GM06990 (cell line): ENCODE data around the gene ETV6.

ENCODE experiments used
- DNase-seq: peaks from one replicate; pipeline ENCODE4 v3.0.0-alpha.2; 2011; ENCODE audit not compliant: insufficient read length; ENCODE audit errors: extremely low read depth
- H3K27me3 ChIP-seq: replicated peaks from 2 replicates; pipeline ENCODE4 v1.6.0; 2011; ENCODE audit warnings: low read length; ENCODE audit not compliant: control insufficient read depth, insufficient read depth
- H3K36me3 ChIP-seq: 2 replicates; pipeline ENCODE4 v1.5.1; 2011; ENCODE audit warnings: low read length; ENCODE audit not compliant: control insufficient read depth, insufficient read depth
- H3K4me3 ChIP-seq: replicated peaks from 2 replicates; pipeline ENCODE4 v1.5.1; 2011; ENCODE audit warnings: low read depth, mild to moderate bottlenecking, control low read depth, low read length
- CTCF ChIP-seq: IDR thresholded peaks from 2 replicates; pipeline ENCODE4 v1.5.1; 2011; ENCODE audit warnings: low read length, control low read depth, mild to moderate bottlenecking, inconsistent platforms; ENCODE audit not compliant: insufficient read depth, poor library complexity, severe bottlenecking

The ETV6 gene

DNA sequence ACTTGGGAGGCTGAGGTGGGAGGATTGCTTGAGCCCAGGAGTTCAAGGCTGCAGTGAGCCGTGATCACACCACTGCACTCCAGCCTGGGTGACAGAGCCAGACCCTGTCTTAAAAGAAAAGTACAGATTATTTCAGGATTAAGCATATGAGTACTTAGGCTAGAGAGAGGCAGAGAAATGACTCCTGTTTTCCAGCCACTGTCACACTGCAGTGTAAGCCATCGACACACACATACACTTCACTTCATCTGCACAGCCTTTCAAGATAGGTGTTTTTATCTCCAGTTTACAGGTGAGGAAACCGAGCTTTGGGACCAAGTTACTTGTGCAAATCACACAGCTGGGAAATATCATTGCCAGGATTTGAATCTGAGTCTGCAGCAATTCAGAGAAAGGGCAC is 77.2 kb downstream of the ETV6 start:
- TF ChIP-seq CTCF, result no peak
- DNase-seq, result no peak
- Histone ChIP-seq H3K4me3 (no peak overlapping the region), H3K27me3 (no peaks in the 10 kb centered on the region), H3K36me3 (0 out of 2 replicates have a peak, but pooled peaks cover 3% of the 10 kb centered on the region)

DNA sequence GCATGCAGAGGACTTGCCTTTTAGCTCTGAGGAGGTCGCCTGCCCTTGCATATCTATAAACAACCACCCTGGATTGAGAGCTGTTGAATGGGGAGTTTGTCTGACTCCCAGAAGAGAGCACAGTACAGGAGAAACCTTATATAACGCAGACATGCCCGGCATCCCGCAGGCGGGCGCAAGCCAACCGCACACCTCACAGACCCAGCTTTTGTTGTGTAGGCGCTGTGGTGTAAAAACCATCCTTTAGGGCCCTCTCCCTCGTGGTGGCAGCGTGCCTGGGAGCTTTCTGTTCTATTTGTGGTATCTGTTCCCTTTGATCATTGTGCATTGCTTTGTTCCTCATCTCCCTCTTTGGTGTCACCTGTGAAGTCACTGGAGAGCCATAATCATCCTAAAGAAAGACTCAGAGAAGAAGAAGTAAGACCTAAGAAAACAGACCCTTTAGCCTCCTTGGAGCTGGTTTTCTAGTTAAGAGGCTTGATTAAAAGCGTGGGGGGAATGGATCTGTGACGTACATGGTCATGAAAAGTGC is 77.7 kb downstream of the ETV6 start:
- H3K36me3 ChIP-seq, result 0 out of 2 replicates have a peak, but pooled peaks cover 3% of the 10 kb centered on the region
- H3K4me3 ChIP-seq, result no peak overlapping the region
- no peak for TF ChIP-seq CTCF
- H3K27me3 ChIP-seq, result no peaks in the 10 kb centered on the region
- peak; percentile 74 for DNase-seq

- 0 out of 2 replicates have a peak, but pooled peaks cover 3% of the 10 kb centered on the region for H3K36me3 ChIP-seq
- DNase-seq, result no peak
- H3K4me3 ChIP-seq, result no peak overlapping the region
- H3K27me3 ChIP-seq, result no peaks in the 10 kb centered on the region
- TF ChIP-seq CTCF, result no peak
Observed at GRCh38 chr12:11728154-11728755, 78.8 kb downstream of the ETV6 start.

DNA sequence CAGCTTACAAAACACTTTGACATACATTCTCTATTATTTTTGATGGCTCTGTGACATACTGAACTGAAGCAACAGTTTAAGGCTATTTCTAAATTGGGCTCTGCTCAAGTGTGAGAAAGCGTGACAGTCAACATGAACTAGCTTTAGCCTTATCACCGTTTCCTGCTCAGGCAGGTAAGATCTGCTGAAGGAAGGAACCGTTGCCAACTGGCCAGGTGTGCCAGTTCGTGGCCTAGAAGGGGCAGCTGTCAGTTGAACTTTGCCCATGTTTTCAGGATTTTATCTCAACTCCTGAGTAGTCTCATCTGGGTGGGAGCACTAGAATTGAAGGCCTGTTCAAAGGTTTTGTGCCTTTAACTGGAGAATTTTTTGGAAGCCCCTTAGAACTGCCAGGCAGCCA is 79.5 kb downstream of the ETV6 start:
- H3K36me3 ChIP-seq, result no peaks in the 10 kb centered on the region; the same call in 1 of the 2 replicates
- no peaks in the 10 kb centered on the region for H3K27me3 ChIP-seq
- TF ChIP-seq CTCF, result no peak
- no peak for DNase-seq
- no peak overlapping the region for H3K4me3 ChIP-seq

DNA sequence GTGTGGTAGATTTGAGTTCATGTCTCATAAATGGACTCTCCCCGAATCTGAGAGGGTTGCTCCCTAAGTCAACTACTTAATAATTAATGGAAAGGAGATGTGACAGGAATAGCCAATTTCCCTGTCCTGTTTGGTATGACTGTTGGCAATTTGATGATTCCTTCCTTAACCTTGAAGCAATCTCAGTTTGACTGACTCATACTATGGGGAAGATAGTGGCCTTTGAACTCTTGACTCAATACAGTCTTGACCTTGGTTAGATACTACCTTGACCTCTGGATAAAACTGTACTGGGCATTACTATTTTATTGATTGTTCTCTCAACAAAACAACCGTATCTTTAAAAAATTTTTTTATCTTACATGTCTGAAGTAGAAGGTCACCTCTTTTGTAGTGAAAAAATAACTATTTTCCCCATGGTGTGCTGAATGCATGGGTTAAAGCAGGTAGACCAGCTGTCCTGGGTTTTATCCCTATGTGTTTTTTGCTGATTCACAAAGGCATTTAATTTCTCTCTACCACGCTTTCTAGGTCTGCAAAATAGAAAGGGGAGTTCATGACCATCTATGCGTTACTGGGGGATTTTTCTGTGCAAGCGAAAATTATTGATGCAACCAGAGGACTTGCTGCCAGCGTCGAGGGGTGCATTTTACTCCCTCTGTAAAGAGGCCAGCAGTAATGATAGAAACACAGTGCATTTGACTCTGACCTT is 80.1 kb downstream of the ETV6 start:
- H3K4me3 ChIP-seq, result no peak overlapping the region
- no peak for DNase-seq
- H3K36me3 ChIP-seq, result no peaks in the 10 kb centered on the region; the same call in 1 of the 2 replicates
- H3K27me3 ChIP-seq, result no peaks in the 10 kb centered on the region
- no peak for TF ChIP-seq CTCF
